Neutrophil (primary cell): ENCODE measurements around the gene IRF8.

Experiments
- H3K27ac ChIP-seq: fragments of 200-600 bp; sonication (generic); 2 replicates; pipeline ENCODE4 v1.5.1; 2016; ENCODE audit warnings: mild to moderate bottlenecking, moderate library complexity
- H3K27me3 ChIP-seq: fragments of 200-600 bp; sonication (generic); 2 replicates; pipeline ENCODE4 v1.6.0; 2016; ENCODE audit warnings: mild to moderate bottlenecking
- H3K36me3 ChIP-seq: fragments of 200-600 bp; sonication (generic); 2 replicates; pipeline ENCODE4 v1.5.1; 2017
- H3K4me1 ChIP-seq, 2 experiments: fragments of 200-600 bp in 1 of 2; sonication (generic) in 1 of 2; 1 replicate in 1 of 2; 2 replicates in 1 of 2; pipeline versions ENCODE4 v1.5.1 to v1.6.1; 2013 to 2016; ENCODE audit warnings: low read depth in 1 of 2, low read length in 1 of 2, mild to moderate bottlenecking in 1 of 2, moderate library complexity in 1 of 2; ENCODE audit not compliant: control insufficient read depth in 1 of 2, insufficient read depth in 1 of 2
- H3K4me3 ChIP-seq, 2 experiments: fragments of 200-600 bp in 1 of 2; sonication (generic) in 1 of 2; 1 replicate in 1 of 2; 2 replicates in 1 of 2; pipeline ENCODE4 v1.5.1; 2013 to 2016; ENCODE audit warnings: low read depth in 1 of 2, low read length in 1 of 2, mild to moderate bottlenecking in 1 of 2, moderate library complexity in 1 of 2
- H3K9me3 ChIP-seq: fragments of 200-600 bp; sonication (generic); 2 replicates; pipeline ENCODE4 v1.5.1; 2016
- CTCF ChIP-seq: fragments of 200-600 bp; sonication (generic); IDR thresholded peaks from 2 replicates; pipeline ENCODE4 v1.5.1; 2016; ENCODE audit warnings: antibody characterized with exemption

The IRF8 gene

GRCh38 chr16:85943711-85944110 is 44.7 kb downstream of the IRF8 start:
- Histone ChIP-seq H3K27me3 (peaks cover 34% of the 10 kb centered on the region), H3K9me3 (no peaks in the 10 kb centered on the region), H3K4me1 (peaks cover 8 to 13% of the 10 kb centered on the region in 2 experiments), H3K36me3 (no peaks in the 10 kb centered on the region), H3K4me3 (no peak overlapping the region), H3K27ac (no peak overlapping the region)
- no peak for TF ChIP-seq CTCF

GRCh38 chr16:85944572-85945423 is 45.8 kb downstream of the IRF8 start:
- peaks cover 45% of the 10 kb centered on the region for H3K27me3 ChIP-seq
- H3K4me1 ChIP-seq = peaks cover 8 to 13% of the 10 kb centered on the region in 2 experiments
- no peak overlapping the region for H3K27ac ChIP-seq
- TF ChIP-seq CTCF = no peak
- H3K4me3 ChIP-seq = no peak overlapping the region
- no peaks in the 10 kb centered on the region for H3K36me3 ChIP-seq
- no peaks in the 10 kb centered on the region for H3K9me3 ChIP-seq

GRCh38 chr16:85945424-85945751 is 46.4 kb downstream of the IRF8 start:
- peaks cover 51% of the 10 kb centered on the region for H3K27me3 ChIP-seq
- no peak for TF ChIP-seq CTCF

GRCh38 chr16:85946541-85947124 is 47.7 kb downstream of the IRF8 start:
- H3K9me3 ChIP-seq = no peaks in the 10 kb centered on the region
- no peak overlapping the region for H3K4me3 ChIP-seq
- H3K27me3 ChIP-seq = peaks cover 61% of the 10 kb centered on the region
- TF ChIP-seq CTCF = no peak
- H3K4me1 ChIP-seq = peaks cover 8 to 13% of the 10 kb centered on the region in 2 experiments
- no peaks in the 10 kb centered on the region for H3K36me3 ChIP-seq
- no peak overlapping the region for H3K27ac ChIP-seq

More at GRCh38 chr16:85945424-85945751, 46.4 kb downstream of the IRF8 start:
- no peak overlapping the region for H3K27ac ChIP-seq
- H3K4me1 ChIP-seq = peaks cover 8 to 13% of the 10 kb centered on the region in 2 experiments
- H3K9me3 ChIP-seq = no peaks in the 10 kb centered on the region
- no peaks in the 10 kb centered on the region for H3K36me3 ChIP-seq
- H3K4me3 ChIP-seq = no peak overlapping the region

- no peaks in the 10 kb centered on the region for H3K36me3 ChIP-seq
- no peak overlapping the region for H3K27ac ChIP-seq
- peak overlapping the region in 1 of 2 experiments; percentile 15 for H3K4me3 ChIP-seq
- peaks cover 8 to 13% of the 10 kb centered on the region in 2 experiments for H3K4me1 ChIP-seq
- H3K9me3 ChIP-seq = no peaks in the 10 kb centered on the region
- no peak for TF ChIP-seq CTCF
- peaks cover 61% of the 10 kb centered on the region for H3K27me3 ChIP-seq
These were observed 48.5 kb downstream of the IRF8 start for GRCh38 chr16:85947230-85948137.
